Adipocyte (in vitro differentiated cells): ENCODE data around the gene DUSP6.

Experiments used
- DNase-seq: peaks from one replicate; pipeline ENCODE4 v3.0.0-alpha.2; 2015; ENCODE audit warnings: low read depth
- H3K27me3 ChIP-seq: replicated peaks from 2 replicates; pipeline ENCODE4 v1.7.0; 2013; ENCODE audit warnings: mild to moderate bottlenecking, low read length, moderate library complexity; ENCODE audit not compliant: control insufficient read depth, insufficient read depth
- H3K36me3 ChIP-seq: 2 replicates; pipeline ENCODE4 v1.7.0; 2013; ENCODE audit warnings: low read length, mild to moderate bottlenecking, moderate library complexity; ENCODE audit not compliant: control insufficient read depth, insufficient read depth, severe bottlenecking
- H3K4me1 ChIP-seq: 2 replicates; pipeline ENCODE4 v1.7.0; 2013; ENCODE audit warnings: mild to moderate bottlenecking, low read length, moderate library complexity; ENCODE audit not compliant: control insufficient read depth, insufficient read depth
- H3K4me3 ChIP-seq: 2 replicates; pipeline ENCODE4 v1.7.0; 2013; ENCODE audit warnings: mild to moderate bottlenecking, low read length, moderate library complexity
- H3K9ac ChIP-seq: 2 replicates; pipeline ENCODE4 v1.7.0; 2013; ENCODE audit warnings: mild to moderate bottlenecking, low read length, moderate library complexity
- H3K9me3 ChIP-seq: 2 replicates; pipeline ENCODE4 v1.7.0; 2013; ENCODE audit warnings: mild to moderate bottlenecking, low read length, moderate library complexity; ENCODE audit not compliant: control insufficient read depth

DUSP6 gene

DNA sequence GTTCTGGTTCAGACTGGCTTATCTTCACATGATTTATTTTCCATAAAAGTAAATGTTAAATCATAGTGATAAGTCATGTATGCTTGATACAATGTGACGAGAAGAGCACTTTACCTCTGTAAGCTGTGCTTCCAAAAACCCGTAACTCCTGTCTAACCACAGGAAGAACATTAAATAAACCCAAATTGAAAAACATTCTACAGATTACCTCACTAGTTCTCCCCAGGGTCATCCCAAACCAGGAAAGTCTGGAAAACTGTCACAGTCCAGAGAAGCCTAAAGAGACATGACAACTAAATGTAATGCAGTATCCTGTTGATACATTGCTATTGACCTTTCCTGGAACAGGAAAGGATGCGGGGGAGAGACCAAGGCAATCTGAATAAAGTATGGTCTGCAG lies 32.5 kb upstream of the DUSP6 start:
- no peaks in the 10 kb centered on the region for H3K9me3 ChIP-seq
- H3K27me3 ChIP-seq = no peaks in the 10 kb centered on the region
- H3K36me3 ChIP-seq = no peaks in the 10 kb centered on the region
- H3K4me1 ChIP-seq = peaks cover 29% of the 10 kb centered on the region
- no peak overlapping the region for H3K9ac ChIP-seq
- DNase-seq = no peak
- H3K4me3 ChIP-seq = peak overlapping the region; percentile 51

GRCh38 chr12:89384050-89384758 lies 31.9 kb upstream of the DUSP6 start:
- Histone ChIP-seq H3K9me3 (no peaks in the 10 kb centered on the region), H3K4me3 (peak overlapping the region; percentile 51), H3K4me1 (peaks cover 29% of the 10 kb centered on the region), H3K36me3 (no peaks in the 10 kb centered on the region), H3K9ac (peak overlapping the region; percentile 42), H3K27me3 (no peaks in the 10 kb centered on the region)
- DNase-seq = peak; percentile 95

GRCh38 chr12:89383235-89384049 lies 31.1 kb upstream of the DUSP6 start:
- Histone ChIP-seq H3K27me3 (no peaks in the 10 kb centered on the region), H3K4me3 (peak overlapping the region; percentile 46), H3K4me1 (peaks cover 29% of the 10 kb centered on the region), H3K9me3 (no peaks in the 10 kb centered on the region), H3K36me3 (no peaks in the 10 kb centered on the region), H3K9ac (peak overlapping the region; percentile 42)
- peak; percentile 68 for DNase-seq

DNA sequence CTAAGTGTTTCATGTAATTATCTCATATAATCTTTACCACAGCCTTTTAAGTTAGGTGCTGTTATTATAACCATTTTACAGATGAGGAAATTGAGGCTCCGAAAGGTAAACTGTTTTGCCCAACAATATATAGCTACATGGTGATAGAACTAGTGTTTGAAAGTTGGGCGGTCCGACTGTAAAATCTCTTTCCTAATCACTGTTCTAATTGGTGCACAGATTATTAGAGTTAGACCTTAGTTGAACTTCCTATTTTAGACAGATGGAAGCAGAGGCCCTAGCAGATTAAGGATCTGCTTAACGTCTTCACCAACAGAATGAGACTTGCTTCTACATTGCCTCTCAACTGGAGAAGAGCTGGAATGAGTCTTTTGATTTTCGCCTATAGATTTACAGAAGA lies 30.0 kb upstream of the DUSP6 start:
- Histone ChIP-seq H3K36me3 (no peaks in the 10 kb centered on the region), H3K9ac (no peak overlapping the region), H3K4me3 (no peak overlapping the region), H3K4me1 (peaks cover 29% of the 10 kb centered on the region), H3K9me3 (no peaks in the 10 kb centered on the region), H3K27me3 (no peaks in the 10 kb centered on the region)
- no peak for DNase-seq

- H3K36me3 ChIP-seq = no peaks in the 10 kb centered on the region
- H3K4me3 ChIP-seq = no peak overlapping the region
- no peaks in the 10 kb centered on the region for H3K27me3 ChIP-seq
- H3K4me1 ChIP-seq = peaks cover 20% of the 10 kb centered on the region
- no peaks in the 10 kb centered on the region for H3K9me3 ChIP-seq
- DNase-seq = no peak
- H3K9ac ChIP-seq = no peak overlapping the region
These were observed 27.7 kb upstream of the DUSP6 start for GRCh38 chr12:89379839-89380467.

- DNase-seq = no peak
- H3K36me3 ChIP-seq = no peaks in the 10 kb centered on the region
- H3K9ac ChIP-seq = no peak overlapping the region
- no peaks in the 10 kb centered on the region for H3K9me3 ChIP-seq
- peaks cover 18% of the 10 kb centered on the region for H3K4me1 ChIP-seq
- H3K27me3 ChIP-seq = no peaks in the 10 kb centered on the region
- H3K4me3 ChIP-seq = no peak overlapping the region
These were observed 27.0 kb upstream of the DUSP6 start for GRCh38 chr12:89379148-89379838.

- Histone ChIP-seq H3K36me3 (no peaks in the 10 kb centered on the region), H3K9me3 (no peaks in the 10 kb centered on the region), H3K27me3 (no peaks in the 10 kb centered on the region), H3K4me3 (no peak overlapping the region), H3K9ac (no peak overlapping the region), H3K4me1 (peaks cover 11% of the 10 kb centered on the region)
- DNase-seq = no peak
These were observed 24.5 kb upstream of the DUSP6 start for GRCh38 chr12:89376844-89377243.

- H3K9me3 ChIP-seq = no peaks in the 10 kb centered on the region
- H3K36me3 ChIP-seq = no peaks in the 10 kb centered on the region
- H3K4me3 ChIP-seq = no peak overlapping the region
- no peak overlapping the region for H3K9ac ChIP-seq
- no peaks in the 10 kb centered on the region for H3K27me3 ChIP-seq
- DNase-seq = no peak
- H3K4me1 ChIP-seq = peaks cover 11% of the 10 kb centered on the region
These were observed 23.9 kb upstream of the DUSP6 start for GRCh38 chr12:89376202-89376529.

DNA sequence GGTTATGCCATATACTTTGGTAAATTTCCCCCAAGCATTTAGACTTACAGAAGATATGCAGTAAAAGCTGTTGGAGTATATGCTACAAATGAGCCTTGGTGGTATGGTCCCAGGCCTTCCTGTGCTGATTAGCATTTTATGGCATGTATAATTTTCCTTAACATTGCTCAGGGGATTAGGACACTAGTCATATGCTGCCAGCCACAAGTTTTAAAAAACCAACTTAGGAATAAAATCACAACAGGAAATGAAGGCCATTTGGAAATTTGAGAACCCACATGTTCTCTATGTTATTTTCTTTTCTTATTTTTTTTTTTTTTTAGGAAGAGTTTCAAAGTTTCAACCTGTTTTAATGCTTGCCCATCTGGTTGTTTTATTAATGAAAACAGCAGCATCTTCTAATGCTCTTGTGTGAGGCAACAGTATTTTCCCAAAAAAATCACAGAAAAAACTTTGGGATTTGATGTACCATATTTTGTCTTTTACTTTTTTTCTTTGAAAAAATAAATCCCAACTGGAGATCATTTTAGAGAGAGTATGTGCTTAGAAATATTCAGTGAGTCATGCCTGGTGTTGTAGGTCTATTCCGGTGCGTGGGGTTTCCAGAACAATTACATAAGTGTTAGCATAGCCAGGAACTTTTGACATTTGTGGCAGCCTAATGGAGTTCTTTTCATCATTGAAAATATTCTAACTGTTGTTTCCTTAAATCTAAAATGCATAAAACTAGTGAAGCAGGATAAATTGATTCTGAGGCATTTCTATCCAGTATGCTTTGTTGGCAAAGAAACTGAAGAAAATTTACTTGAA lies 21.7 kb upstream of the DUSP6 start:
- peak; percentile 75 for DNase-seq
- Histone ChIP-seq H3K27me3 (no peaks in the 10 kb centered on the region), H3K9me3 (no peaks in the 10 kb centered on the region), H3K36me3 (no peaks in the 10 kb centered on the region), H3K4me3 (no peak overlapping the region), H3K9ac (no peak overlapping the region), H3K4me1 (peaks cover 11% of the 10 kb centered on the region)

GRCh38 chr12:89372584-89373370 lies 20.5 kb upstream of the DUSP6 start:
- H3K9me3 ChIP-seq = no peaks in the 10 kb centered on the region
- DNase-seq = no peak
- H3K36me3 ChIP-seq = no peaks in the 10 kb centered on the region
- H3K9ac ChIP-seq = no peak overlapping the region
- H3K4me3 ChIP-seq = no peak overlapping the region
- H3K27me3 ChIP-seq = no peaks in the 10 kb centered on the region
- peaks cover 11% of the 10 kb centered on the region for H3K4me1 ChIP-seq
